Measurements from ENCODE around the gene PRKCB. TPM values are rescaled to one million over a fixed set of nuclear protein-coding genes. Genes with fewer than 3 reads are reported as not detected.
A peak's percentile ranks its signal among the peaks of the same experiment; 100 is the strongest.

PRKCB gene
- total RNA-seq, 4 donors from 2014 or later = 0.29 to 9.5 (median 2.9) TPM

GRCh38 chr16:24253192-24253591 is 417.4 kb downstream of the PRKCB start:
- no peak for DNase-seq
- H3K4me3 ChIP-seq = no peak overlapping the region
- TF ChIP-seq POLR2A (IDR thresholded peaks at IDR 0.05) = no peak
- TF ChIP-seq, protein P1, sequence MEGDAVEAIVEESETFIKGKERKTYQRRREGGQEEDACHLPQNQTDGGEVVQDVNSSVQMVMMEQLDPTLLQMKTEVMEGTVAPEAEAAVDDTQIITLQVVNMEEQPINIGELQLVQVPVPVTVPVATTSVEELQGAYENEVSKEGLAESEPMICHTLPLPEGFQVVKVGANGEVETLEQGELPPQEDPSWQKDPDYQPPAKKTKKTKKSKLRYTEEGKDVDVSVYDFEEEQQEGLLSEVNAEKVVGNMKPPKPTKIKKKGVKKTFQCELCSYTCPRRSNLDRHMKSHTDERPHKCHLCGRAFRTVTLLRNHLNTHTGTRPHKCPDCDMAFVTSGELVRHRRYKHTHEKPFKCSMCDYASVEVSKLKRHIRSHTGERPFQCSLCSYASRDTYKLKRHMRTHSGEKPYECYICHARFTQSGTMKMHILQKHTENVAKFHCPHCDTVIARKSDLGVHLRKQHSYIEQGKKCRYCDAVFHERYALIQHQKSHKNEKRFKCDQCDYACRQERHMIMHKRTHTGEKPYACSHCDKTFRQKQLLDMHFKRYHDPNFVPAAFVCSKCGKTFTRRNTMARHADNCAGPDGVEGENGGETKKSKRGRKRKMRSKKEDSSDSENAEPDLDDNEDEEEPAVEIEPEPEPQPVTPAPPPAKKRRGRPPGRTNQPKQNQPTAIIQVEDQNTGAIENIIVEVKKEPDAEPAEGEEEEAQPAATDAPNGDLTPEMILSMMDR (IDR thresholded peaks at IDR 0.05) = peak in 2 of 4 experiments; percentile 14 to 21
- no peak overlapping the region for H3K27ac ChIP-seq
- H3K4me1 ChIP-seq = no peaks in the 10 kb centered on the region
- no peaks in the 10 kb centered on the region for H3K27me3 ChIP-seq
- intact Hi-C loops (cut with DNase I; ENCODE audit: low total_unique reads) = no loop called here
- no peaks in the 10 kb centered on the region for H3K36me3 ChIP-seq
- H3K9me3 ChIP-seq = no peaks in the 10 kb centered on the region

DNA sequence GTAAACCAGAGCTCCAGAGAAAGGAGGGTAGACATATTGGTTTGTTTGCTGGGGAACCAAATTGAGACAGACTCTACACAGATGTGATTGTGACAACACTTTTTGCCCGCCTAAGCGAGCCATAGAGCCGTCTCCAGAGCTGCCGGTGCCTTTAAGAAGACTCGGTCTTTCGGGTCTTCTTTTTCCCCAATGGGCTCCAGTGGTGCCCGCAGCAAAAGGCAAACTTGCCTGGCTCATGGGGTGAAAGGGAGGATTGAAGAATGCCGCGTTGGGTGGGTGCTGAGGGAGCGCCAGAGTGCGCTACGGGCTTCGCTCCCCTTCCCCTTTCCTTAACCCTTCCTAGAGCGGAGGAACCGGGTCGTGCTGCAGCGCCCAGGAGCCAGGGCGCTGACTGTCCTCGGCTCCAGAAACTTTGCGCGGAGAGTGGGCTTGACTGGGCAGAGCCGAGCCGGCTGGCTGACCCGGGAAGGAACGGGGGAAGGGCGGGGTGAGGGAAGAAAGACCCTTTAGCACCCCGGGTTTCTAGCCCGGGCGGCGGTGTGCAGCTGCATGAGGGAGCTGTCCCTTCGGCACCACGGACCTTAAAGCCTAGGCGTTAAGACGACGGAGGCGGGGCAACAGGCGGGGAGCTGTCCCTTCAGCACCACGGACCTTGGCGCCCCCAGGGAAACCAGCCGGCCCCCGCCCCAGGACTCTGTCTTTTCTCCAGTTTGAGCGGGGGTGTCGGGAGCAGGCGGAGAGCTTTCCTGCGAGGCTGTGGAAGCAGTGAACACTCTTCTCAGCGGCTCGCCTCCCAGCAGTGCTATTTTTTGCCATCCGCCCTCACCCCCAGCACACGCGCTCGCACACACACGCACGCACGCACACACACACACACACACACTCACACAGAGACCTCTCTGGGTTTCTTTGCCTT is 419.9 kb downstream of the PRKCB start, which contains the start of gene CACNG3:
Gene CACNG3, plus strand, starts transcription at position 880 of the 916 bp plus-strand sequence. CDS start 420 bp downstream, outside the sequence.
- no peak for DNase-seq

DNA sequence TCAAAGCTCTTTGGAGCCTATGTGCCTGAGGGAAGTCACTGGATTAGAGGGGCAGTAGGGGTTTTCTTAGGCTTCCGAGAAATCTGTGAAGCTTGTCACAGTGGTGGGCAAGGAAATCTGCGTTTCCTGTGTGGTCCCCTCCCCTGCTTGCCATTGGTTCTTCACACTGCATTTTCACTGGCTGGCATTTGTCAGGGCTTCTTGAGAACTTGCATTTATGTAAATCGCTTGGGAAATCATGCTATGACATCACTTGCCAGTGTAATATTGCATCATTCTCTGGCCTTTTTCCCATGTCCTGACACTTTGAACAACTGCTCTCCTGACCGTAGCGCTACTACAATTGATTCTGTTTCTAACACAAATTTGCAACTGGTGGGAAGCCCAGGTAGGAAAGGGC is 422.2 kb downstream of the PRKCB start:
- H3K27me3 ChIP-seq = no peaks in the 10 kb centered on the region
- H3K27ac ChIP-seq = no peak overlapping the region
- no peaks in the 10 kb centered on the region for H3K36me3 ChIP-seq
- H3K4me3 ChIP-seq = no peak overlapping the region
- no peaks in the 10 kb centered on the region for H3K9me3 ChIP-seq
- TF ChIP-seq POLR2A (IDR thresholded peaks at IDR 0.05) = no peak
- TF ChIP-seq, protein P1 (IDR thresholded peaks at IDR 0.05) = no peak
- no peaks in the 10 kb centered on the region for H3K4me1 ChIP-seq
- DNase-seq = no peak
- intact Hi-C loops (cut with DNase I; ENCODE audit: low total_unique reads) = no loop called here

More for the DNA sequence above, 419.9 kb downstream of the PRKCB start, which contains the start of gene CACNG3:
- H3K4me3 ChIP-seq = no peak within 1 kb of the TSS
- no peaks in the 10 kb centered on the region for H3K4me1 ChIP-seq
- H3K27ac ChIP-seq = no peak within 1 kb of the TSS
- TF ChIP-seq, protein P1 (IDR thresholded peaks at IDR 0.05) = no peak
- TF ChIP-seq POLR2A (IDR thresholded peaks at IDR 0.05) = no peak
- intact Hi-C loops (cut with DNase I; ENCODE audit: low total_unique reads) = no loop called here
- H3K36me3 ChIP-seq = no peaks in the 10 kb centered on the region
- H3K27me3 ChIP-seq = no peaks in the 10 kb centered on the region
- H3K9me3 ChIP-seq = no peaks in the 10 kb centered on the region

GRCh38 chr16:24258791-24259190 is 423.0 kb downstream of the PRKCB start:
- intact Hi-C loops (cut with DNase I; ENCODE audit: low total_unique reads) = no loop called here
- H3K4me1 ChIP-seq = no peaks in the 10 kb centered on the region
- H3K4me3 ChIP-seq = no peak overlapping the region
- H3K27ac ChIP-seq = no peak overlapping the region
- TF ChIP-seq, protein P1 (IDR thresholded peaks at IDR 0.05) = no peak
- no peak for TF ChIP-seq POLR2A (IDR thresholded peaks at IDR 0.05)
- H3K36me3 ChIP-seq = no peaks in the 10 kb centered on the region
- no peak for DNase-seq
- no peaks in the 10 kb centered on the region for H3K27me3 ChIP-seq
- H3K9me3 ChIP-seq = no peaks in the 10 kb centered on the region

DNA sequence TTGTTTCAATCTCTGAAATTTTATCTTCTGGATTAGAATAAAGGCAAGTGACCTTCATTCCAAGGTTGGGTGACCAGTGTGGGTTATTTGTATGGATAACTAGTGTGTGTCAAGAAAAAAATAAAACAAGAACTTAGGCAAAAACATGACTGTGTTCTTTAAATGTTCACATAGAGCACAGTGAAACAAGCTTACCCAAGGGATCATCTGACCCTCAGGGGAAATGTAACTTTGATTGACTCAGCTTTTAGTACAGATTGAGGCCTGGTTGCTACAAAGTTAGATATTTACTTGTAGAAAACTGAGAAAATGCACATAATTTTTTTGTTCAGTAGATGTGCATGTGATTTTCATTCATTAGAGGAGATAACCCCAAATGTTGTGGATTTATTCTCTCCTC is 427.0 kb downstream of the PRKCB start:
- Histone ChIP-seq H3K27ac (no peak overlapping the region), H3K4me1 (no peaks in the 10 kb centered on the region), H3K36me3 (no peaks in the 10 kb centered on the region), H3K9me3 (no peaks in the 10 kb centered on the region), H3K4me3 (no peak overlapping the region), H3K27me3 (no peaks in the 10 kb centered on the region)
- TF ChIP-seq, protein P1 (IDR thresholded peaks at IDR 0.05) = no peak
- TF ChIP-seq POLR2A (IDR thresholded peaks at IDR 0.05) = no peak
- DNase-seq = no peak
- intact Hi-C loops (cut with DNase I; ENCODE audit: low total_unique reads) = no loop called here
